Measurements from ENCODE around the gene PPP2CA. TPM values are rescaled to one million over a fixed set of nuclear protein-coding genes. Genes with fewer than 3 reads are reported as not detected.

Gene PPP2CA
- total and polyA plus RNA-seq, 10 of the 15 experiments (the other 5 are each of a cell fraction or from before 2014, with no cell fraction given), result 18.6 to 385 (median 134) TPM

DNA sequence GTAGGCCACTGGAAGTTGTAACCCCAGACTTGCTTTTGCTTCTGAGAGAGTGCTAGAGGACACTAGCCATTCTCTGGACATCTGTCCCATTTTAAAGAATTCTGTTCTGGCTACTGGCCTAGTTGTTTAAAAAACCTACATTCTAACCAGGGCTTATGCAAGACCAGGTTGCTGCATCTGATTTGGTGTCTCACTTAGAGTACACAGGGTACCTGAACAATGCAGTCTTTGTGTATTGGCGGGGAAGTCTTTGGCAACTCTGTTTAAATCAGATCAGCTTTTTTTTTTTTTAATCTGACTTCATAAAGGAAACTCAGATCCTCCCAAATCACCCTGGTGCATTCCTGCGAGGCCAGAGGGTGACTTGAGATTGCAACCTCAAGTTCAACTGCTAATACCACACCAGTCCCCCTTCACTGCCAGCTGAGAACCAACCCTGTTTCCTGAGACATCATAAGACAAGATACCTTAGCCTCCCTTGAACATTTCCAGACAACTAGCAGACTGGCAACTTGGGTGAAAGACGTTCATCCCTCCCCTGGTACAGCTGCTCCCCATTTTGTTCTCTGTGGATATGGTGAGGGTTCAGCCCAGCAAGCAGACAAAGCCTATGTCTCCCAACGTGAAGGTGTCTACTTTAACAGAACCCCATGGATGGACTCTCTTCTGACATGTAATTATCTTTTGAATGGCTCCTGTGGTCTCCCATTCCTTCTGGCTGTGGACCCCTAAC, 76.1 kb downstream of the PPP2CA start:
- intact Hi-C loops (cut with micrococcal nuclease; ENCODE audit: unreplicated experiment) (no loop called here), in situ Hi-C loops (cut with MboI) (no loop called here)
- DNase-seq (ENCODE audit: low read depth, low spot score) (no peak), ATAC-seq (no peak), FAIRE-seq (no peak)
- SMC1A ChIA-PET (ENCODE audit: uncharacterized antibody, unreplicated experiment), result interaction anchor here (0.8 to 21.6 kb wide), 9 partner anchors 9 to 140 kb away, joined by 3 to 441 read pairs (median 4); no protein-coding TSS in a partner anchor
- H3K9ac ChIP-seq (ENCODE audit: control insufficient read depth, insufficient read depth, low read length), result no peak overlapping the region
- no peaks in the 10 kb centered on the region for H3K27me3 ChIP-seq (replicated peaks in 1 of 2; ENCODE audit: control insufficient read depth in 2 of 2, insufficient read depth in 2 of 2, low read length in 1 of 2)
- no TSS peak for BruUV-seq (replicated peaks)
- POLR2A ChIA-PET, result interaction anchor here (0.5 to 1.5 kb wide), 5 partner anchors 24 to 127 kb away, joined by 3 to 5 read pairs (median 5); no protein-coding TSS in a partner anchor
- no peak overlapping the region for H3K4me3 ChIP-seq
- no peak overlapping the region for H3K4me2 ChIP-seq (ENCODE audit: control insufficient read depth, insufficient read depth)
- H3K9me3 ChIP-seq (replicated peaks; ENCODE audit: control insufficient read depth, insufficient read depth, low read length), result no peaks in the 10 kb centered on the region
- CTCF ChIA-PET, result interaction anchor here (0.8 to 24.1 kb wide), 5 partner anchors 9 to 123 kb away, joined by 3 to 792 read pairs (median 4); no protein-coding TSS in a partner anchor
- peaks cover 20 to 30% of the 10 kb centered on the region in 2 experiments for H3K36me3 ChIP-seq (ENCODE audit: control insufficient read depth in 2 of 2, insufficient read depth in 2 of 2, low read length in 1 of 2)
- no peak overlapping the region for H3K27ac ChIP-seq (ENCODE audit: control insufficient read depth, insufficient read depth)
- 84% methylated on average over 4 of the region's 4 CpGs for WGBS (ENCODE audit: insufficient coverage, insufficient replicate concordance, low lambda C conversion rate, missing lambda C conversion rate)
- no peak overlapping the region for H2AFZ ChIP-seq (ENCODE audit: control insufficient read depth, low read depth, low read length)
- H4K20me1 ChIP-seq (ENCODE audit: control insufficient read depth, insufficient read depth), result no peaks in the 10 kb centered on the region
- no peaks in the 10 kb centered on the region for H3K4me1 ChIP-seq (ENCODE audit: control insufficient read depth, insufficient read depth, low read length)
- RAD21 ChIA-PET (ENCODE audit: unreplicated experiment), result interaction anchor here (5.8 kb wide), 1 partner anchor 109 kb away, joined by 63 read pairs; no protein-coding TSS in a partner anchor
- no peaks in the 10 kb centered on the region for H3K79me2 ChIP-seq (ENCODE audit: control insufficient read depth, insufficient read depth, low read length)
- TF ChIP-seq TARDBP (IDR thresholded peaks at IDR 0.05; ENCODE audit: borderline replicate concordance) (no peak), MTA2 (IDR thresholded peaks at IDR 0.05; ENCODE audit: low read depth) (no peak), PML (IDR thresholded peaks at IDR 0.05; ENCODE audit: low read length) (peak; percentile 47; the same call in 1 of the 2 replicates), PAX5 (IDR thresholded peaks at IDR 0.05; ENCODE audit: borderline replicate concordance, low read depth, low read length) (no peak), EED (IDR thresholded peaks at IDR 0.05; ENCODE audit: low read depth) (no peak), ASH2L (IDR thresholded peaks at IDR 0.05; ENCODE audit: borderline replicate concordance, low read depth) (no peak), KAT2A (conservative IDR thresholded peaks at IDR 0.05; ENCODE audit: control insufficient read depth, low read depth, low read length) (no peak), NBN (IDR thresholded peaks at IDR 0.05) (no peak), GATAD2B (conservative IDR thresholded peaks at IDR 0.05; ENCODE audit: low read depth) (no peak), POLR2AphosphoS5 (IDR thresholded peaks at IDR 0.05; ENCODE audit: low read length) (peak; percentile 45; the same call in 1 of the 2 replicates), JUND (IDR thresholded peaks at IDR 0.05; ENCODE audit: low read depth, low read length) (no peak)
- TF ChIP-seq, protein P1, sequence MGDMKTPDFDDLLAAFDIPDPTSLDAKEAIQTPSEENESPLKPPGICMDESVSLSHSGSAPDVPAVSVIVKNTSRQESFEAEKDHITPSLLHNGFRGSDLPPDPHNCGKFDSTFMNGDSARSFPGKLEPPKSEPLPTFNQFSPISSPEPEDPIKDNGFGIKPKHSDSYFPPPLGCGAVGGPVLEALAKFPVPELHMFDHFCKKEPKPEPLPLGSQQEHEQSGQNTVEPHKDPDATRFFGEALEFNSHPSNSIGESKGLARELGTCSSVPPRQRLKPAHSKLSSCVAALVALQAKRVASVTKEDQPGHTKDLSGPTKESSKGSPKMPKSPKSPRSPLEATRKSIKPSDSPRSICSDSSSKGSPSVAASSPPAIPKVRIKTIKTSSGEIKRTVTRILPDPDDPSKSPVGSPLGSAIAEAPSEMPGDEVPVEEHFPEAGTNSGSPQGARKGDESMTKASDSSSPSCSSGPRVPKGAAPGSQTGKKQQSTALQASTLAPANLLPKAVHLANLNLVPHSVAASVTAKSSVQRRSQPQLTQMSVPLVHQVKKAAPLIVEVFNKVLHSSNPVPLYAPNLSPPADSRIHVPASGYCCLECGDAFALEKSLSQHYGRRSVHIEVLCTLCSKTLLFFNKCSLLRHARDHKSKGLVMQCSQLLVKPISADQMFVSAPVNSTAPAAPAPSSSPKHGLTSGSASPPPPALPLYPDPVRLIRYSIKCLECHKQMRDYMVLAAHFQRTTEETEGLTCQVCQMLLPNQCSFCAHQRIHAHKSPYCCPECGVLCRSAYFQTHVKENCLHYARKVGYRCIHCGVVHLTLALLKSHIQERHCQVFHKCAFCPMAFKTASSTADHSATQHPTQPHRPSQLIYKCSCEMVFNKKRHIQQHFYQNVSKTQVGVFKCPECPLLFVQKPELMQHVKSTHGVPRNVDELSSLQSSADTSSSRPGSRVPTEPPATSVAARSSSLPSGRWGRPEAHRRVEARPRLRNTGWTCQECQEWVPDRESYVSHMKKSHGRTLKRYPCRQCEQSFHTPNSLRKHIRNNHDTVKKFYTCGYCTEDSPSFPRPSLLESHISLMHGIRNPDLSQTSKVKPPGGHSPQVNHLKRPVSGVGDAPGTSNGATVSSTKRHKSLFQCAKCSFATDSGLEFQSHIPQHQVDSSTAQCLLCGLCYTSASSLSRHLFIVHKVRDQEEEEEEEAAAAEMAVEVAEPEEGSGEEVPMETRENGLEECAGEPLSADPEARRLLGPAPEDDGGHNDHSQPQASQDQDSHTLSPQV (IDR thresholded peaks at IDR 0.05), result no peak
- TF ChIP-seq, protein P2, sequence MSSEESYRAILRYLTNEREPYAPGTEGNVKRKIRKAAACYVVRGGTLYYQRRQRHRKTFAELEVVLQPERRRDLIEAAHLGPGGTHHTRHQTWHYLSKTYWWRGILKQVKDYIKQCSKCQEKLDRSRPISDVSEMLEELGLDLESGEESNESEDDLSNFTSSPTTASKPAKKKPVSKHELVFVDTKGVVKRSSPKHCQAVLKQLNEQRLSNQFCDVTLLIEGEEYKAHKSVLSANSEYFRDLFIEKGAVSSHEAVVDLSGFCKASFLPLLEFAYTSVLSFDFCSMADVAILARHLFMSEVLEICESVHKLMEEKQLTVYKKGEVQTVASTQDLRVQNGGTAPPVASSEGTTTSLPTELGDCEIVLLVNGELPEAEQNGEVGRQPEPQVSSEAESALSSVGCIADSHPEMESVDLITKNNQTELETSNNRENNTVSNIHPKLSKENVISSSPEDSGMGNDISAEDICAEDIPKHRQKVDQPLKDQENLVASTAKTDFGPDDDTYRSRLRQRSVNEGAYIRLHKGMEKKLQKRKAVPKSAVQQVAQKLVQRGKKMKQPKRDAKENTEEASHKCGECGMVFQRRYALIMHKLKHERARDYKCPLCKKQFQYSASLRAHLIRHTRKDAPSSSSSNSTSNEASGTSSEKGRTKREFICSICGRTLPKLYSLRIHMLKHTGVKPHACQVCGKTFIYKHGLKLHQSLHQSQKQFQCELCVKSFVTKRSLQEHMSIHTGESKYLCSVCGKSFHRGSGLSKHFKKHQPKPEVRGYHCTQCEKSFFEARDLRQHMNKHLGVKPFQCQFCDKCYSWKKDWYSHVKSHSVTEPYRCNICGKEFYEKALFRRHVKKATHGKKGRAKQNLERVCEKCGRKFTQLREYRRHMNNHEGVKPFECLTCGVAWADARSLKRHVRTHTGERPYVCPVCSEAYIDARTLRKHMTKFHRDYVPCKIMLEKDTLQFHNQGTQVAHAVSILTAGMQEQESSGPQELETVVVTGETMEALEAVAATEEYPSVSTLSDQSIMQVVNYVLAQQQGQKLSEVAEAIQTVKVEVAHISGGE (CRISPR knock-in tag; IDR thresholded peaks at IDR 0.05), result no peak
- TF ChIP-seq, protein P3, sequence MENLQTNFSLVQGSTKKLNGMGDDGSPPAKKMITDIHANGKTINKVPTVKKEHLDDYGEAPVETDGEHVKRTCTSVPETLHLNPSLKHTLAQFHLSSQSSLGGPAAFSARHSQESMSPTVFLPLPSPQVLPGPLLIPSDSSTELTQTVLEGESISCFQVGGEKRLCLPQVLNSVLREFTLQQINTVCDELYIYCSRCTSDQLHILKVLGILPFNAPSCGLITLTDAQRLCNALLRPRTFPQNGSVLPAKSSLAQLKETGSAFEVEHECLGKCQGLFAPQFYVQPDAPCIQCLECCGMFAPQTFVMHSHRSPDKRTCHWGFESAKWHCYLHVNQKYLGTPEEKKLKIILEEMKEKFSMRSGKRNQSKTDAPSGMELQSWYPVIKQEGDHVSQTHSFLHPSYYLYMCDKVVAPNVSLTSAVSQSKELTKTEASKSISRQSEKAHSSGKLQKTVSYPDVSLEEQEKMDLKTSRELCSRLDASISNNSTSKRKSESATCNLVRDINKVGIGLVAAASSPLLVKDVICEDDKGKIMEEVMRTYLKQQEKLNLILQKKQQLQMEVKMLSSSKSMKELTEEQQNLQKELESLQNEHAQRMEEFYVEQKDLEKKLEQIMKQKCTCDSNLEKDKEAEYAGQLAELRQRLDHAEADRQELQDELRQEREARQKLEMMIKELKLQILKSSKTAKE (IDR thresholded peaks at IDR 0.05; ENCODE audit: low read depth, poor library complexity, severe bottlenecking), result no peak

All from GM12878 (cell line).